GM18498 (cell line): Measurements from ENCODE around the gene CMC2.

Experiments used
- ATAC-seq: cut with Tn5 transposase; IDR thresholded peaks from one replicate; pipeline ENCODE4 v1.9.1; 2021; ENCODE audit warnings: mild to moderate bottlenecking, moderate library complexity; ENCODE audit not compliant: unreplicated experiment

The CMC2 gene

DNA sequence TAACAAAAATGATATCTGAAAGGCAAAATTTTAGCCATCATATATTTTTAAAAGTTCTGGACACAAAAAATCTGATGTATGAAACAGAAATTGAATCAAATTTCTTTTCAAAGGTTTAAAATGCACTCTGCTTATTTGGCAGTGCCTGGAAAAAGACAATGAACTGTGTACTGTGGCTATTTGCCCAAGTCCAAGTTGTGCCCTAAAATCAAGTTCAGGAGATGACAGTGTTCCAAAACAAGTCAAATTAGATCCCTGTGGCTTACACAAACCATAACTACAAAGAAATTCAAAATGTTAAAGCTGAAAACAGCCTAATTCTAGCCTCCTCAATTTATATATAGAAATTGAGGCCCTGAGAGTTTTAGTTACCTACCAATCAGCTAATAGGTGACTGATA lies 25.6 kb downstream of the CMC2 start:
- ATAC-seq: no peak

DNA sequence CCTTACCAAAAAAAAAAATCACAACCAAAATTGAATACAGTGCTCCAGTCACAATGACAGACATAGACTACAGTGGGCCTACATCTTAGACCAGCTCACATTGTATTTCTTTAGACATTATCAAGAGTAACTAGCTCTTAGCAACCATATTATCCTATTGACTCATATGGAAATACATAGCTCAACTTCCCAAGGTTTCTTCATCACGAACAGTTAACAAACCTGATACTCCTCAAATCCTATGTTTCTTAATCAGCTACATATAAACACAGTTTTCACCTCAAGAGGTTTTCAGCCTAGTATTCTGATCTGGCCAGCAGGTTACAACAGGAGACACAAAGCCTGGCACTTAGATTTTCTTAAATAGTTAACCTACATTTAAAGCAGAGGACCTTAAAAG lies 29.7 kb downstream of the CMC2 start:
- ATAC-seq: no peak

DNA sequence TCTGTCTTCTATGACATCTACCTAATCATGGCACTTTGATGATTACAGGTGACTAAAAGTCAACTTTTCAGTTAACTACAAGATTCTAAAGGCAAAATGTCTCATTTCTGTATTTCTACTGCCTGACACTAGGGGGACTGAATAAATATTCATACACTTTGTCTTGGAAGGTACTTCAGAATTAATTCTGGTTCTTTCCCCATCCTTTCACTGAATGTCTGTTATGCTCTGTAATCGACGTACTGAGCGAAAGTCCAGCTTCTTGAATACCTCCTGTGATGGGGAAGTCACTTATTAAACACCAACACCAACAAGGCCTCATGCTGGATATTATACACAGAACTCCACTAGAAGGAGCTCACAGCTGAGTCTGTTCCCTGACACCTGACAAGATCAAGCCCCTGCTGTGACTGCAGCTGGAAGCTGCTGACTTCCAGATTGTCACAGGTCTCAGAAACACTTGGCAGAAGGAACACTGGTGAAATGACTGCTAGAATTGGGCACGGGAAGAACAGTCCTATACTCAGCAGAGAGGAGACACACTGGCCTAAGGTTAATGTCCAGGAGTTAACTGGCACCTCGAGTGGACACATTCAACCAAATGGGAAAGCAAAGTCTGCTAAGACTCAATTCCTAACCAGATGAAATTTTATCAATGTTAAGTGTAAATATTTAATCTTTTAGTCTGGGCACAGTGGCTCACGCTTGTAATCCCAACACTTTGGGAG lies 31.9 kb downstream of the CMC2 start:
- ATAC-seq: no peak

DNA sequence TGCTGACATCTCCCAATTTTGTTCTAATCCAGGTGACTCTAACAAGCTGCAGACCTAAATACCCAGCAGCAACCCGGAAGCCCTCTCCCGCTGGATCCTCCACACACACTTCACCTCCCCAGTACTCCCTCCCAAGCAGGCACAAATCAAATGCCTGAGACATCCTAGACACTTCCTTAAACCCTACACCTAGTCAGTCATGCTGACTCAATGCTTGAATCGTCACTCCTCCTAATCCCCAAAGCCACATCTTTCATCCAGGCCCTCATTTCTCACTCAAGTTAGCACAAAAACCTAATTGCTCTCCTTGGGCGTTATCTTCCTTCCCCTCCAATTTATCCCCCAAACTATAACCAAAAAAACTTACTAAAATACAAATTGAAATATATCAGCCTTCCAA lies 32.7 kb downstream of the CMC2 start:
- no peak for ATAC-seq

DNA sequence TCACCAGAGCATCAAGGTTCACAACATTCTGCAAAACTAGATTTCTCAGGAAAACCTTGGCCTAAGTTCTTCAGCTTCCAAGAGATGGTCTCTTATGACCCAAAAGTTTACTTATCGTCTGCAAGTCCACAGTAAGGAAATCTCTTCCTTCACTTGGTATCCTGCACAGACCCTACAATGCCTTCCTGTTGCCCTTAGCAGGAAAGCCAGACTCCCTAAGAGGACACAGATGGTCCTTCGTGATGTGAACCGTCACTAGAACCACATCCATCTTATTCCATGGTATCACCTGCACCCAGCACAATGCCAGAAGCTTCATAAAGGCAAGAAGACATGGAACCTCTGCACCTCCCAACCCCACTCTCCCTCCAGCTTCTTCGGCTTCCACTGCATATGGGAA lies 34.1 kb downstream of the CMC2 start:
- no peak for ATAC-seq

DNA sequence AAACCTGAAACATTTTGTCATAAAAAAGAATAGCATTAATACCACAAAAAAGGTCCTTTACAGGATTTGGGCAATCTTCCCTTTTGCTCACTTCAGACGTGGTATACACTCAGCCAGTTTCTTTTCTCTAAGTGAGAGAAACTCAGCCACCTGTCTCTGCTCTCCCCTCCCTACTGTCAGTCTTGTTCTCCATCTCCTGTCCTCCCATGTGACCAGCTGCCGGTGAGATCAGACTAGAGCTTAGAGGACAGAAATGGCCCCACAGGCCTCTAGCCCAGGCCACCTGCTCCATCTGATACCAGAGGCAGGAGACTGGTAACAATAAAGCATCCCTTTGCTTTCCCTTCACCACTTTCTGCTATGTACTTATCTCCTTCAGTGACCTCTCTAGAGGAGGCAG lies 34.9 kb downstream of the CMC2 start:
- peak; percentile 79 for ATAC-seq

DNA sequence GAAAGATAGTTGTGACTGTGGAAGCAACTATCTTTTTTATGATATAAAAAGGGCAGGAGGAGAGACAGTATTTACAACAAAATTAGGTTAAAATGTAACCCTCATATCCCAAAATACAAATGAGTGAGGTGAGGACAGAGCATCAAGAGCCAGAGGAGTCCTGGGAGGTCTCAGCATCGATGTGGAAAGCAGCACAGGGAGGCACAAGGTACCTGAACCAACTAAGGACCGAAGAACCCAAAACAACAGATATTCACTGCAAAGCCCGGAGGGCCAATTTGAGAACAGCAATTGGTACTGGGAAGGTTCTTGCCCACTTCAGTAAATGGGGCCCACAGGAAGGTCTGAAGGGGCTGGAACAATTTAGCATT lies 37.6 kb downstream of the CMC2 start:
- ATAC-seq: no peak

DNA sequence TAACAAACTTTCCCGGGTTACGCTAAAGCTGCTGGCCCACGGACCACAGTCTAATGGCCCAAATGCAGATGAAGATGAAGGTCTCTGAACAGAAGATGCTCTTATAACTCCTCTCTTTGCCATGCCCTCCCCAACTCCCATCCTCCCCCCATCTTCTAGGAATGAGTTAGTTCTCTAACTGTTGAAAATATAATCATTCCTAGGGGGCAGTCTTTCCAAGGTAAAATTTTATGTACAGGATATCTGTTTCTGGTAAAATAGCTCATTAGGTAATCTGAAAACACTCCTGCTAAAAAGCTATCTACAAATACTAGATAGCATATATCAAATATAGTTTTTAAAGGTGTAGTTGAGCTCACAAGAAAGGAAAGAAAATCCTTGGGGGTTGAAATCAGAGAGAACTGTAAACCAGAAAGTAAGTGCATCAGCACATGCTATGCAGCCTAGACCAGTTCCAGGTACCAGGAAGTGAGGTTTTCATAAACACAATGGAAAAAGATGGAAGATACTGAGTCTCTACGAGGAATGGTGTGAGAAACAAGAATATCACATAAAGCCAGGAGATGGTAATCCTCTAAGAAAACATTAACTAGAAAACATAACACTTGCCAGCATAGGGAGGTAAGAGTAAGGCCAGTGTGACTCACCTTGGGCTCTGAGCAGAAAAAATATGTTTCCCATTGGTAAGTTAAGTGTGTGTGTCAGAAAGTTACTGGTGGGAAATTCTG lies 38.1 kb downstream of the CMC2 start:
- ATAC-seq: no peak

DNA sequence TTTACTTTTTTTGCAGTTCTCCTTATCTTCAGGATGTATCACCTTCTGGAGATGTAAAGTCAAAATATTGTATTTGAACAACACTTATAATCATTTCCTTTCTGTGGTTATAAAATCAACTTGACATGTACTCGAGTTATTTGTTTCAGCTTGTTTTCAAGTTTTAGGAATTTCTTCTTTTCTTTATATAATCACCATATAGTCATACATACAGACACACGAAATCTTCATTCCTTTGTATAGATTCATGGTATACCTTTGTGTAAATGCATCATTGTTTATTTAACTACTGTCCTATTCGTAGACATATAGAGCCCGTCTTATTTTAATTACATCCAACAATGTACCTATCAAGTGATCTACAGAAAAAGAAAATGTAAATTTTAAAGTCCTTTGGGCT lies 40.1 kb downstream of the CMC2 start:
- ATAC-seq: no peak

DNA sequence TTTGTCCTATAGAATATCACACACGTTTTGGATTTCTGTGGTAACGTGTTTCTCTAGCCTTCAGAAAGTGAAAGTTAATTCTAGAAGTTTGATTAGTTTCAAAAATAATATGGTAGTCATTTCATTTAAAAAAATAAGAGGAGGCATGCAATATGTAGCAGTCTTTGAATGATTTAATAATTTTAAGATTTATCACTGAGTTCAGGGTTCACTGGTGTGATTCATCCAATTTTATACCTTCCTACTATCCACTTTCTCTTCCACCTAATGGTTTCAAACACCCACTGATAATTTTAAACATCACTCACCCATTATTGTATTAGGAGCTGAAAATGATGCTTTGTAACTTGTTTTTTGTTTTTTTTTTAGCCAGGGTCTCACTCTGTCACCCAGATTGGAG lies 42.3 kb downstream of the CMC2 start:
- no peak for ATAC-seq

DNA sequence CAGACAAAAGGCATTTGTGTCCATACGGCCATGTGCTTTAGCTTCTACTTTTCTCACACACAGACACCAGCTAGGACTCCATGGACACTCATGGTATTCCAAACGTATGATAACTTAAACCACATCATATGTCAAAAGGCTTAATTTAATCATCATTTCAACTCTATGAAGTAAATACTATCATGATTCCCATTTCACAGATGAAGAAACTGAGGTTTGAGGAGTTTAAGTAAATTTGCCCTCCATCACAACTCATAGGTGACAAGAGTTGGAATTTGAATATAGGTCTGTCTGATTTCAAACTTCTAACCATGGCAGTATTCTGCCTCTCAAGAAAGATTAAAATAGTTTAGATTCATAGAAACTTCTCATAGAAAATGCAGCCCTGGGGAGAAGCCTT lies 43.8 kb downstream of the CMC2 start:
- ATAC-seq: no peak

DNA sequence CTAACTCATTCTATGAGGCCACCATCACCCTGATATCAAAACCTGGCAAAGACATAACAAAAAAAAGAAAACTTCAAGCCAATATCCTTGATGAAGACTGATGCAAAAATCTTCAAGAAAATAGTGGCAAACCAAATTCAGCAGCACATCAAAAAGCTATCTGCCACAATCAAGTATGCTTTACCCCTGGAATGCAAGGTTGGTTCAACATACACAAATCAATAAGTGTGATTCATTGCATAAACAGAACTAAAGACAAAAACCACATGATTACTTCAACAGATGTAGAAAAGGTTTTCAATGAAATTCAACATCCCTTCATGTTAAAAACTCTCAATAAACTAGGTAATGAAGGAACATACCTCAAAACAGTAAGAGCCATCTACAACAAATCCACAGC lies 48.4 kb downstream of the CMC2 start:
- no peak for ATAC-seq

DNA sequence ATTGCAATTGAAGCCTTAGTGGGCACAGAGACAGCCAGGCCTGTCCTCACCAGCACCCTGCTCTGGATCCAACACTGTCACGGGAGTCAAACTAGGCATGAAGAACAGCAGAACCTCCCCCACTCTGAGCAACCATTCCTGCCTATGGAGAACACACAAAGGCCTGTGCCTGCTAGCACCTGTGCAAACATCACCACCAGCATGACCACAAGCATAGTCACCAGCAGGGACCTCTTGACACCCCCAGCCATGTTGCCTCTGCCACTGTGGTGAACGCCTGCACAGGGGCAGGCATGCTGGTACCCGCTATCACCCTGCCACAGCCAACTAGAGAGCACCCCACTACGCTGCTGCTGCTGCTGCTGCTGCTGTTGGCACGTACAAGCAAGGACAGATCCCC lies 51.7 kb downstream of the CMC2 start:
- no peak for ATAC-seq

DNA sequence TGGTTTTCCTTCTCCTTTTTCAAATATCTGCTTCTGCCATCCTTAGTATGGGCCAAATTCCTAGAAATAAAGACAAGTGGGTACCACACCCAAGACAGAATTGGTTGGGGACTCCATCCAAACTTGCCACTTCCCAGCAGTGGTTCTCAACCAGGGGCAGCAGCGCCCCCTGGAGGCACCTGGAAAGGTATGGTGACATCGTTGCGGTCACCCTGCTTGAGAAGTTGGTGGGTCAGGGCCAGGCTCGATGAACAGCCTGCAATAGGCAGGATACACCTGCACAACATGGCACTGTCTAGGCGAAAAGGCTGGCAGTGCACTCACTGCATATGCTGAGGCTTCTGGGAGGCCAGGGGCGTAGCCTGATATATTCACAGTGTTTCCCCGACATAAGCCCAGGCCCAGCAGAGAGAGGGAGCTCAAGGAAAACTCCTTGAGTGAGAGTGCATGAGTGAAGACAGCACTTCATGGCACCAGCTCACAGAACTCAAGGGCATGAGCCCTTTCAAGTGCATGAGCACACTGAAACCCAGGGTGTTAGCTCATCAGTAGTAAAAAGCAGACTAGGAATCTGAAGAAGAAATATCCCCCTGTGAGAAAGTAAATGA lies 57.7 kb downstream of the CMC2 start:
- peak; percentile 74 for ATAC-seq

DNA sequence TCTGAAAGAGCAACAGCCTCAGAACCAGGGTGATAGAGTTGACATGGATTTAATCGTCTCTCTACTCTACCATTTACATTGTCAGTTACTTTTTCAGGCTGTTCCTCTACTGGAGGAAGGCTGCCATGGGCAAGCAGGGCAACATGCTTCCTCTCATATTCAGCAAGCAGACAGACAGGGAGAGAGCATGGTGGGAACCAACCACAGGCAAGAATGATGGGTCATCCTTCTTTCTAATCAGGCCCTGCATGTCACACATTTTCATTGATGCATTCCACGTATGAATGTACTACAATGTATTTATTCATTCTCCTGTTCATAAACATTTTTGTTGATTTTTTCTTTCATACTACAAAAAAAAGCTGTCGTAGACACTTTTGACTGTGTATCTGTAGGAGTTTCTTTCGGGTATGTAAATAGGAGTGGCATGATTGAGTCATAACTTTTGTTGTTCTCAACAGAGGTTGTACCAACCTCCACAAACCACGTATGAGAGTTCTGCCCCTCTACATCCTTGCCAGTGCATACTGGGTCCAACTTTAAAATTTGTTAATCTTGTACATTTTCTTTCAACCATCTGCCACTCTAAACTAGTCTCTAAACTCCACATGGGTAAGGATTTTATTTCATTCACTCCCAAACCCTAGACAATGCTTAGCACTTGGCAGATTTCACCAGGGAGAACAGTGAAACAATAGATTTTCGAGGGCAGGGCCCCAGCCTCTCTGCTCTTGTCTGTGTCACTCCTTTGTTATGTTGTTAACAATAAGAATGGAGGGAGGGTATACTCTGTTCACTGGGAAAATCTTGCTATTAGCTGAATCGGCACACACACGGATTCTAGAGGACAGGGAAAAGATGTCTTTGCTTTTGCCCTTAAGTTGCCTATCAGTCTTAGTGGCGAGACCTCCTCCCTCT lies 58.7 kb downstream of the CMC2 start:
- no peak for ATAC-seq

DNA sequence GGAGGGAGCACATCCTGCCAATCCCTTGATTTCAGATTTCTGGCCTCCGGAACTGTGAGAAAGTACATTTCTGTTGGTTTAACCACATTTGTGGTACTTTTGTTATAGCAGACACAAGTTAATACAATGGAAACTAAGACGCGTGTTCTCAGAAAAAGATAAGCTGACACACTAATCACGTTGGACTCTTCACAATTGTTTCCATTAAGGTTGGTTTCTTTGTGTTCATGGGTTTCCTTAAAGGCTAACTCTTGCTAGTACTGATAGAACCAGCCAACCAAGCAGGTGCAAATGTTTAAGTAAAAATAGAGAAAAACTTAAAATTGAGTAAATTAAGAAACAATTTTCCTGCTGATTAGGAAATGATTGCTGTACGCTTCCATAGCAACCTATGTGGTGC lies 59.4 kb downstream of the CMC2 start:
- no peak for ATAC-seq

DNA sequence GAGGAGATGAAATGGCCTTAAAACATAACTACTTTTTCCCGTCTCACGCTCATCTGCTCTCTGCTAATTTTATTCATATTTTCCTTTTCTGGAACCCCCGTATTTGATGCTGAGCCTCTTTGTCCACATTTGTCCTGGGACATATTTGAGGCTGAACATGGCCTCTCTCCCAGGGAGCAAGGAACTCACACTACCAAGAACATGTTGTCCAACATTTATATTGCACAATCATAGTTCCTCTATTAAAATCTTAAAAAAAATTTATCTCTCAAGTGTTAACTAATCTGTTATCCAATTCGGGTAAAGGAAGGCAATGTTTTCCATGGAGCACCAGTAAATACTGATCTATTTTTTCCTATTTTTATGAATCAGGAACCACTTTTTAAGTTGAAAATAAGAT lies 60.2 kb downstream of the CMC2 start:
- ATAC-seq: no peak

DNA sequence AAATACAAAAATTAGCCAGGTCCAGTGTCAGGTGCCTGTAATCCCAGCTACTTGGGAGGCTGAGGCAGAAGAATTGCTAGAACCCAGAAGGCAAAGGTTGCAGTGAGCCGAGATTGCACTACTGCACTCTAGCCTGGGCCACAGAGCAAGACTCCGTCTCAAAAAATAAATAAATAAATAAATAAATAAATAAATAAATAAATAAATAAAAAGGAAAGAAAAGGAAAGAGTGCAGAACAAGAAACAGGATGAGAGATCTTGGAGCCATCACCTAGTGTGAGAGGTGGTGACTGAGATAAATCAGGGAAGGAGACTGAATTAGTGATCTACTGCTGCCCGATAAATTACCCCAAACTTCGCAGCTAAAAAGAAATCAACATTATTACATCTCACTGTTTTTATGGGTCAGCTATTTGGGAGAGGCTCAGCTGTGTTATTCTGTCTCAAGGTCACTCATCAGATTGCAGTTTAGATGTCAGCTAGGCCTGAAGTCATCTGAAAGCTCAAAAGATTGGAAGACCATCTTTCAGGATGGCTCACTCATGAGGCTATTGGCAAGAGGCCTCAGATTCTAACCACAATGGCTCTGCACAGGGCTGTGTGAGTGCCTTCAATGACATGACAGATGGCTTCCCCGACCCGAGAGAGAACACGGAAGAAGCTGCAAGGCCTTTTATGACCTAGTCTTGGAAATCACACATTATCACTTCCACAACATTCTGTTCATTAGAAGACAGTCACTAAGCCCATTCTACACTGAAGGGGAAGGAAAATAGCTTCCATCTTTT lies 66.4 kb downstream of the CMC2 start:
- ATAC-seq: no peak

DNA sequence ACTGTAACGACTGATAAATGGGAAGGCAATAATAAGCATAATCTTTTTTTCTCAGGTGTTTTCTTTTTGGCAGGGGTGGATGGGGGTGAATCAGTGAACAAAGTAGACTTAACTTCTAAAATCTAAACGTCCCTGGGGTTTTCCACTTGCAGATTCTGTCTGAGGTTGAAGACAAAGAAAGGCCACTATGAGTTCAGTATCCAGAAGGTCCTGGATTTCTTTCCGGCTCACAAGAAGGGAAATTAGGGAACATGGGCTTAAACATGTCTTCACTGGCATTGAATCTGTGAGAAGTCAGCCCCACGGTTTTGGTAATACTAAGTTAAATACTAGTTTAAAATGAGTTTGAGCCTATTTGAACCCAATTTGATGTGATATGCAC lies 67.8 kb downstream of the CMC2 start:
- ATAC-seq: no peak

DNA sequence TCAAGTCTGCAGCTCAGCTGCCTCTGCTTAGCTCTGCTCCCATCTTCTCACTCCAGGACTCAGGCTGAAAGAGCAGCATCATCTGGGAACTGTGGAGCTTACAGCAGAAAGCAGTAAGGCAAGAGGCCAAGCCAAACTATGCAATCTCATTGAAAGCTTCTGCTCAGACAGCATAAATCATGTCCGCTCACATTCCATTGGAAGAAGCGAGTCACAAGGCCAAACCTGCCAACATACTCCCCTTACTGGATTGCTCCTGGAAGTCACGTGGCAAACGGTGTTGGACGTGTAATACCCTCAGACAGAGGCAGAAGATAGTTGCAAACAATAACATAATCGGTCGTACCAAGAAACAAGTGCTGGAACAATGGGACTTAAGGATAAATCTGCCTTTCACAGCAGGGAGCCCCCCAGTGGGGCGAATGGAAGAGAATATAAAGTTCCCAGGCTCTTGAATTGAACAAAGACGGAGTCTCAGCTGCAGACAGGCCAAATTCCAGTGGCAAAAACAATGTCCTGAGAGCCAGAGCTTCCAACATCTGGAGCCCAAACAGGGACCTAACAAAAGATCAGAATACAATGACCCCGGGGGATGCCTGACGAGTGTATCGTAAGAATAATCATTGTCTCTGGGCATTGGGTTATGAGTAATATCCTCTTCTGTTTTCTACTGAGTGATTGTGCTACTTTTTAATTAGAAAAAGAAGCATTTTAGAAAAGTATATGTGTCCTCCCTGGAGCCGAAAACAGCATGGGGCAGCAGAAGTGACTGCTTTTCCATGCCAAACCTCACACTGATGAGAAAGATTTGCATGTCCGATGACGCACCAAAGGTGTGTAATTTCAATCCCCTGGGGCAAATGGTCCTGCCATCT lies 68.4 kb downstream of the CMC2 start:
- ATAC-seq: no peak
